HuH-7 (cell line): ENCODE measurements around the gene ATP6V0C.
"Not testable (repeated sequence)": the region's sequence is repeated elsewhere in the genome, so short reads cannot be mapped to it uniquely, and the experiment has no call there.

Source experiments
- DNase-seq: peaks from one replicate; pipeline ENCODE4 v3.0.0; 2011; ENCODE audit warnings: low spot score

ATP6V0C gene

DNA sequence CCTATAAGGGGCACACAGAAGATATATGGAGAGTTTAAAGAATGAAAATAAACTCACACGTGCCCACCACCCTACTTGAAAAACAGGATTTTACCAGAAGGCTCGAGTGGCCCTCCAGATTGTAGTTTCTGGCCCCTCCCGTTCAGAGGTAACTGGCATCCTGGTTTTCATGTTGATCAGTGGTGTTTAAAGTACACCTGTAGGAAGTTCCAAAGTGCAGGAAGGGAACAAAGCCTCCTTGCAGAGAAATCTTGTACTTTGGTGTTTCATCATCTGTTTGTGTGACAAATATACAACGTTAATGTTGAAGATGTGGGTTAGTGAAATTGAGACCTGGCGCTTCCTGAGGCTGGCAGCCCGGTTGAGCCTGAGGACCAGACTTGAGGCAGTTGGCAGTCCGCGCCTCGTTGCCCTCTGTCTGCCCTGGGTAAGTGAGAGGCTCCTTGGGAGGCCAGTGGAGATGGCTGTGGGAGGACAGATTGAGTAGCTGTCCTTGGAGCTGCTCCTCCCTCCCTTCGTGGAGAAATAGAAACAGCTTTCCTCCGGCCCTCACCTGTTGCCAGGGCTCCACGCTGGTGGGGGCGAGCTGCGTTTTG lies 36.6 kb downstream of the ATP6V0C start:
- not testable (repeated sequence) for DNase-seq

GRCh38 chr16:2551420-2551889 lies 37.7 kb downstream of the ATP6V0C start:
- not testable (repeated sequence) for DNase-seq

- not testable (repeated sequence) for DNase-seq
Measured at GRCh38 chr16:2554709-2555425, 41.1 kb downstream of the ATP6V0C start.

- DNase-seq: not testable (repeated sequence)
Measured at GRCh38 chr16:2557150-2557549, 43.4 kb downstream of the ATP6V0C start.

- DNase-seq: not testable (repeated sequence)
Measured at GRCh38 chr16:2560131-2560797, 46.5 kb downstream of the ATP6V0C start.

GRCh38 chr16:2560798-2561133 lies 47.0 kb downstream of the ATP6V0C start:
- not testable (repeated sequence) for DNase-seq

- not testable (repeated sequence) for DNase-seq
Measured at GRCh38 chr16:2567506-2567905, 53.8 kb downstream of the ATP6V0C start.

DNA sequence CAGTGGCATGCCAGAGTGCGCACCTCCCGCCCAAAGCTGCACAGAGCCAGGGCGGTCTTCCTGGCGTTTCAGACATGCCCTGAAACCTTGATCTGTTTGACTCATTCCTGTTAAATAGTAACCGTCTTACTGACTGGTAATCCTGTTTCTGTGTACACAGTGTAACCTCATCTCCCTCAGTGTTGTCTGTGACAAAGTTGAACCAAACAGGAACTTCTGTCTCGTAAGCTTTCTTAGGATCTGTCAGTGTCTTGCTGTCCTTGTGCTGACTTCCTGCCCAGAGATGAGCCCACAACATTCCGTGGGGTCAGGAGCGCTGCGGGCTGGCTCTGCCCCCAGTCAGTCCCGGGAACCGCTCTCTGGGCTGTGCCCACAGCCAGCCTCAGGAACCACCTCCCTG lies 54.8 kb downstream of the ATP6V0C start:
- DNase-seq: not testable (repeated sequence)
